ENCODE data around the gene ISCA2.
"Not testable (repeated sequence)": the region's sequence is repeated elsewhere in the genome, so short reads cannot be mapped to it uniquely, and the experiment has no call there.

ISCA2 gene

DNA sequence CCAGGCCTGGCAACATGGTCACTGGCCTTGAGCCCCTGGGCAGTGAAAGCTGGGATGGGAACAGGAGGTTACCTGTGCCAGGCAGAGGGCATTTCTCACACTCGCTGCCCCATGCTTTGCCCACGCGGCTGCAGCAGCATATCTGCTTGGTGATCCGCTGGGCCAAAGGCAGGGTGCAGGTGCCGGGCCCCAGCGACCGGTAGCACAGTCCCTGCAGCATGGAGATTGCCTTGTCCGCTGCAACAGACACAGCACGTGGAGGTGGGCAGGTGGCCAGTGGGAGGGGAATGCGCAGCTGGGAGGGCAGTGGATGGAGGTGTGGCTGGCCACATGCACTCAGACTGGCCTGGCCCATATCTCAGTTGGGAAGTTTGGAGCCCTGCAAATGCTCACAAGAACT lies 35.3 kb downstream of the ISCA2 start:
- no peak for DNase-seq (ENCODE audit: low read depth)

DNA sequence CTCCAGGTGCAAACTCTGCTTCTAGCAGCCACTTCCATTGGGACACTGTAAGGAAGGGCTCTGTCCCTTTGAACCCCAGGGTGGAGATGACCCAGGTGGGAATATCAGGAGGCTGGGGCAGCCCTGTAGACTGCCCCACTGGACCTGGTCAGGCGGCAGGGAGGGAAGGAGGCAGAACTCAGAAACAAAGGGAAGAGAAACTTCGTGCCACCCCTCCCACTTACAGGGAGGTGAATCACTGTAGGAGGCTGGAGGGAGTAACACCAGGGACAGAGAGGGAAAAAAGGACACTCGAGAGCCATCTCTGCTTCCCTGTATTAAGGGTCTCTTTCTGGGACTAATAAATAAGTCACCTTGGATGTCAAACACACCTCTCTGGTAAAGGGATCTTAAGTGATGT lies 37.4 kb downstream of the ISCA2 start:
- DNase-seq (ENCODE audit: low read depth): no peak

- peak; percentile 66 for DNase-seq (ENCODE audit: low read depth)
Observed at GRCh38 chr14:74531467-74531866, 37.9 kb downstream of the ISCA2 start.

DNA sequence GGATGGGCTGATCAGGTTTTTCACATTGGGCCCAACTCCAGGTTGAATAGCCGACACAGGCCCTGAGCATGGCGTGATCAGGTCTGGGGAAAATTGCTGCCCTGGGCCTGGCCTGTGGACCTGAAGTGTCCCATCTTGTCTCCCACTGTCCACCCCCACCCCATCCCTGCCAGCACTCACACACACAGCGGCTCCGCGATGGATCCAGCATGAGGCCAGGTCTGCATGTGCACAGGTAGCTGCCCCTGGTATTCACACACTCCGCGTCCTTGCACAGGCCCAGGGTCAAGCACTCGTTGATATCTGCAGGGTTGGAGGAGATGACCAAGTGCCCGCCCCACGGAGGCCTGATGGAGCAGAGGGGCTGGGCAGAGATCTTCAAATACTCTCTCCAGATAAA lies 38.7 kb downstream of the ISCA2 start:
- DNase-seq (ENCODE audit: low read depth): no peak

DNA sequence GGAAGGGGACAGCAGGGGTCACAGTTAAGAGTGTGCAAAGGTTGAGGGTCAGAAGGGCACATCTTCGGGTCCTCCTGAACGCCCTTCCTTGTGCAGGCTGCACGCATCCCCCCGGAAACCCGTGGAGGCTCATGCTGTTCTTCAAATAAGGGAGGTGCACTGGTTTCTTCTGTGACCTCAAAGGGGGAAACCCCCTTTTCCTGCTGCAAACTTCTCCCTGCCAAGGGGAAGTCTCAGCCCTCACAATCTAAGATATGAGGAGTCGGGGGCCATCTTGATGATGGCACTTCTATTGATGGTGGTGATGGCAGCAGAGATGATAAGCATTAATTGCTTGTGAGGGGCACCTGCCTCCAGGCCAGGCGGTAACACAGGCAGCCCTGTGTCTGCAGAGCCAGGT lies 40.0 kb downstream of the ISCA2 start:
- no peak for DNase-seq (ENCODE audit: low read depth)

- DNase-seq (ENCODE audit: low read depth): no peak
Observed at GRCh38 chr14:74535756-74536325, 42.3 kb downstream of the ISCA2 start.

GRCh38 chr14:74536336-74536735 lies 42.8 kb downstream of the ISCA2 start:
- DNase-seq (ENCODE audit: low read depth): not testable (repeated sequence)

DNA sequence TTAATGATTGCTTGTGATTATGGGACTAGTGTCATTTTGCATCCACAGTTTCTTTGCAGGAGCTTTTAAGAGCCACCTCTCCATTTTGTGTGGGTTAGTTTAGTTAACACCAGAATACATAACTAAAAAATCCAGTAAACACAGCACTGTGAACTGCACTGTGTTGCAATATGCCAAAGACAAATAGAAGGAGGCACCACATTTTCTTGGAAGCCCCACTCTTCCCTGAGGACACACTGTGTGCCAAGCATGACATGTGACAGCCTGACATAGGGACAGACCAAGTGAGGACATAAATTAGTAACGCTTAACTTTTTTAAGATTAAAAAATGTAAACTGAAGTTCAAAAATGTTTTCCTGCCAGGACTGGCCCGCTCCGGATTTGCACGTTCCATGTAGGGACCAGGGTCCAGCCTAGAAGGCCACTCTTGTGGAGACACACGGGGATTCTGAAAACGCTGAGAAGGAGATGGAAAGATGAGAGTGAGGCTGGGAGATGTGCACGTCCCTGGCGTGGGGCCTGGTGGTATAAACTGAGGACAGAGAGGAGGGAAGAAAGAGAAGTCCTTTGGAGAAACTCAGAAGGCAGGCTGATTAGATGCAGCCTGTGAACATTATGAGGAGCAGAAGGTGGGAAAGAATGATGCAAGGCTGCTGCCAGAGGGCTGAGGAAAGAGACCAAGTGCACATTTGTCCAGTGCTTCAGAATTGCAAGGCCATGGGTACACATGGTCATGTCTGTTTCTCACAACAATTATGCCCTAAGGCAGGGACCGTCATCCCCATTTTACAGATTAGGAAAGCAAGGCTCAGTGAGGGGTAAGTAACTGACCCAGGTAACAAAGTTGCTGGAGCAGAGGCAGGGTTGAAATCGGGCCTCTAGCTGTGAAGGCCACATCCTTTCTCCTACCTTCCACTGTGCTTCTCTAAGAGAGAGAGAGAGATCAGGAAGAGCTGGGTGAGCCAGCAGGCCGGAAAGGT lies 45.1 kb downstream of the ISCA2 start:
- DNase-seq (ENCODE audit: low read depth): no peak

DNA sequence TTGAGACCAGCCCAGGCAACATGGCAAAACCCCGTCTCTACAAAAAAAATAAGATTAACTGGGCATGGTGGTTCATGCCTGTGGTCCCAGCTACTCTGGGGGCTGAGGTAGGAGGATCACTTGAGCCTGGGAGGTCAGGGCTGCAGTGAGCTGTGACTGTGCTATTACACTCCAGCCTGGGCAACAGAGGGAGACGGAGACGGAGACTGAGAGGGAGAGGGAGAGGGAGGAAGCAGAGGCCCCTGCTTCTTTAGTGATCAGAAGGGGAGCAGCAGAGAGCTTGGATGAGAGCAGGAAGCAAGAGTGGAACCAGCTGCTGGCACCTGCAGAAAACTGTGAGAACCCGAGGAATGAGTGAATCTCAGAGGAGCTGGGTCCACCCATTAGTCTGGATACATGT lies 45.9 kb downstream of the ISCA2 start:
- no peak for DNase-seq (ENCODE audit: low read depth)

GRCh38 chr14:74541225-74541624 lies 47.7 kb downstream of the ISCA2 start:
- DNase-seq (ENCODE audit: low read depth): no peak

DNA sequence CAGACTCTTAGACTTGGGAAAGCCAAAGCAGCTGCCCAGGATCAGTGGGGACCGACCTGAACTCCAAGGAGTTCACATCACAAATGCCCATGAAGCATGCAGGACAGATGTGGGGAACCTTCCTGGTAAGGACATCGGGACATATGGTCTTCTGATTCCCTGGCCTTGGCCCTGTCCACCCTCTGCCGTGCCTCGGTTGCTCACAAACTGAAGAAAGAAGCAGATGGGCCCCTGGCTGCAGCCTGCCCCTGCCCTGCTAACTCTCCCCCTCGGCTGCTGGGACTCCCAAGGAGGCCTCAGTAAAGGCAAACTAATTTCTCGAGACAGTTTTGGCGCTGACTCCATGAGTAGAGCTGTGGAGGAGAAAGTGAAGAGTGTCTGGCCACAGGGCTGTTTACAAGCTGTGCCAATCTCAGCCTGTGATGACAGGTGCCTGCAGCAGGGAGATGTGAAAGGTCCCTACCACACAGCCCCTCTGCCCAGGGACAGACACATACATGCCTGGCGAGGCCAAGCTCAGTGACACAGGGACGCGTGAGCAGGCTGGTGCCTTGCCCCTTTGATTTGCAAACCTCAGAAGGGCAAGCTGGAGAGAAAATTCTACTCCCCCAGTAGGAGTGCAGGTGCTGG lies 48.6 kb downstream of the ISCA2 start:
- no peak for DNase-seq (ENCODE audit: low read depth)

DNA sequence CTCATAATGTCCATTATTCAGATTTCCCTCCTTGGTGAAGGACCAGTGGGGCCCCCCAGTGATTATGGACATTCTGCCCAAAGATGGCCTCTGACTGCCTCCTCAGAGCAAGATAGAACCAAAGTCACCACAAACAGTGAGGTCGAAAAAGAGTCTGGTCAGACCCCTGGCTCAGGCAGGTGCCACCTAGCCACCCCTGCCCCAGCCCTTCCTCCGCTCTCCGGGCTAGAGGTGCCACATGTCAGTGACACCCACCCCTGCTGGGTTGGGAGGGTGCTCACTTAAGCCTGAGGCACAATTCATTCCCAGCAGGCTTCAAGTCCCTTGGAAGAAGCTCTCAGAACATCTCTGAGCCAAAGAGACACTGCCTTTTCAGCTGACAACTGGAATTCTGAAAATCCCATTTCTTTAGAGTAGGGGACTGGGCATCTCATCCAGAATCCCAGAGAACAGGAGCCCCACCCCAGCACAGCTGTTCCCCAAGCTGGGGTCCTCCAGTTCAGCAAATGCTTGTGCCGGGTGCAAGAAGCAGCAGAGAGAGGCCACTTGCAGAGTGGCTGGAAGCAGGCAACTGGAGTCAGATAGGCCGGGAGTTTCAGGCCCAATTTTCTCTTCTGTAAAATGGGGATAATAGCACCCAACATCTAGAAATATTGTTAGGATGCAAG lies 50.3 kb downstream of the ISCA2 start:
- DNase-seq (ENCODE audit: low read depth): no peak

DNA sequence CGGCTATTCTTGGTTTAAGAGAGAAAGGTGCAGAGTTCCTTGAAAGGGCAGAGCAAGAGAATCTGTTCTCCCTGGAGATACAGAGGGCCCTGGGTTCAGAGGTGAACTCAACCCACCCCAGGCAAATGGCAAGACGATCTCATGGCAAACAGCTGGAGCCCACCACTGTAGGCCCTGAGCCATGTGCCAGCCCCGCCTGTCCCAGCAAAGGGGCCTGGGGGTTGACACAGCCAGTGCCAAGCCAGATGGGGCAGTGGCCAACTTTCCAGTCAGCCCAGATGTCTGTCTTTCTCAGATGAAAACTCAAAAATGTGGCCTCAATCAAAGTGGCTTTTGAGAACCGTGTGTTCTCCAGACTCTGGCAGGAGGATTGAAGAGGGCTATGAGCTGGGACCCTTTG lies 51.8 kb downstream of the ISCA2 start:
- DNase-seq (ENCODE audit: low read depth): no peak

DNA sequence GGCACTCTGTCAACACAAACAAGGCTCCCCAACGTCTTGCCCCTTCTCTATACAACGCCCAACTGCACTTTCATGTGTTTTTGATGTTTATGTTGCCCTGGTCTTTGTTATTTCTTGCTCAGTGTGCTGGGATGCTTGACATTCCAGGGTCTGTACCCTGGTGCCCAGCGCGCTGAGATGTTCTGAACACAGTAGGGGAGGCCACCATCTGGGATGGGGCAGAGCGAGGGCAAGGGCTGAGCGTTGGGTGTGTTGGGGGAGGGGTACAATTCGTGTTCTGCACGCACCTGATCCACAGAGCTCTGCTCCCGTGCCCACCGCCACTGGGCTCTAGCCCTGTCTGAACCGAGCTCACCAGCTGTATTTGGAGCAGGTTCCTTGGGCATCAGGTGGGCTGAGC lies 52.9 kb downstream of the ISCA2 start:
- peak; percentile 23 for DNase-seq (ENCODE audit: low read depth)
